DOHH2 (cell line): ENCODE results near the gene GRID2.

ENCODE experiments used
- EZH2phosphoT487 ChIP-seq: fragments of 200-600 bp; sonication (generic); IDR thresholded peaks from 2 replicates; pipeline ENCODE4 v1.6.1; 2017; ENCODE audit warnings: borderline replicate concordance, mild to moderate bottlenecking, antibody characterized with exemption, low read length, moderate library complexity, mixed read lengths
- TF ChIP-seq, protein P1 (sequence below): fragments of 200-600 bp; sonication (generic); IDR thresholded peaks from one replicate; pipeline ENCODE4 v1.5.1; 2014; ENCODE audit warnings: antibody characterized with exemption, mild to moderate bottlenecking, low read depth, low read length; ENCODE audit not compliant: poor library complexity, severe bottlenecking

DNA sequence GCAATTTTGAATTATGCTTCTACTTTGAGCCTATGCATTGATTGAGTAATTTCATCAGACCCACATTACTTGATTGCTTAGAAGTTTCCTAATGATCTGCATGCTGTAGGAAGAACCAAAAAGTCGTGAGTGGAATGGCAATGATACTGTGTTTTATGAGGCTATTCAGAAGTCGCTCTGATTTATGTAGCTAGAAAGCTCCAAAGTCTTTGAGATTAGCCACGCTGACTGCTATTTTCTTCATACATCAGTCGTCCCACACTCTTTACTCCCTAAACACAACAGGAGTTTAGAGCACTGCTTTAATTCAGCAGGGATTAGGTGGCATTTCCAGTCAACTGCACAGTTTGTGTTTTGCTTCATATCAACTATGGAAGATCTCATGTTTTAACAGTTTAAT, 4.1 kb downstream of the GRID2 start:
- TF ChIP-seq, protein P1, sequence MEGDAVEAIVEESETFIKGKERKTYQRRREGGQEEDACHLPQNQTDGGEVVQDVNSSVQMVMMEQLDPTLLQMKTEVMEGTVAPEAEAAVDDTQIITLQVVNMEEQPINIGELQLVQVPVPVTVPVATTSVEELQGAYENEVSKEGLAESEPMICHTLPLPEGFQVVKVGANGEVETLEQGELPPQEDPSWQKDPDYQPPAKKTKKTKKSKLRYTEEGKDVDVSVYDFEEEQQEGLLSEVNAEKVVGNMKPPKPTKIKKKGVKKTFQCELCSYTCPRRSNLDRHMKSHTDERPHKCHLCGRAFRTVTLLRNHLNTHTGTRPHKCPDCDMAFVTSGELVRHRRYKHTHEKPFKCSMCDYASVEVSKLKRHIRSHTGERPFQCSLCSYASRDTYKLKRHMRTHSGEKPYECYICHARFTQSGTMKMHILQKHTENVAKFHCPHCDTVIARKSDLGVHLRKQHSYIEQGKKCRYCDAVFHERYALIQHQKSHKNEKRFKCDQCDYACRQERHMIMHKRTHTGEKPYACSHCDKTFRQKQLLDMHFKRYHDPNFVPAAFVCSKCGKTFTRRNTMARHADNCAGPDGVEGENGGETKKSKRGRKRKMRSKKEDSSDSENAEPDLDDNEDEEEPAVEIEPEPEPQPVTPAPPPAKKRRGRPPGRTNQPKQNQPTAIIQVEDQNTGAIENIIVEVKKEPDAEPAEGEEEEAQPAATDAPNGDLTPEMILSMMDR = no peak
- no peak for TF ChIP-seq EZH2phosphoT487
